CD4-positive, alpha-beta T cell (primary cell): ENCODE measurements around the gene ADGRG6. TPM values are rescaled to one million over a fixed set of nuclear protein-coding genes. Genes with fewer than 3 reads are reported as not detected.

ENCODE experiments used
- ATAC-seq: fragments of 200-7000 bp; cut with Tn5 transposase; one replicate; pipeline ENCODE4 v1.10.0; 2022; ENCODE audit warnings: mild to moderate bottlenecking; ENCODE audit not compliant: poor library complexity
- CTCF ChIA-PET: fragments of 350-600 bp; sonication (Branson Sonifier 250); formaldehyde crosslinking; loops from one replicate; lab custom pipeline; 2021; ENCODE audit warnings: antibody characterized with exemption, inconsistent platforms; lab: Charles Lee
- POLR2A ChIA-PET: fragments of 350-600 bp; sonication (Branson Sonifier 250); formaldehyde crosslinking; loops from one replicate; lab custom pipeline; 2021; ENCODE audit warnings: antibody characterized with exemption, inconsistent platforms; lab: Charles Lee
- DNase-seq, 14 experiments: peaks; one replicate each; pipeline ENCODE4 v3.0.0-alpha.2; 2013 to 2020; ENCODE audit warnings: mixed read lengths in 2 of 14
- H3K27ac ChIP-seq, 2 donors: one replicate each; pipeline versions ENCODE4 v1.5.1 to v1.7.0; 2013; ENCODE audit warnings: low read length in 2 of 2, low read depth in 1 of 2, mild to moderate bottlenecking in 1 of 2
- H3K27me3 ChIP-seq, 2 experiments: 1 replicate in 1 of 2; 2 replicates in 1 of 2; pipeline versions ENCODE4 v1.6.1 to v1.7.0; 2013; ENCODE audit warnings: low read length in 2 of 2, control low read depth in 1 of 2, mild to moderate bottlenecking in 1 of 2, moderate library complexity in 1 of 2; ENCODE audit not compliant: insufficient read depth in 2 of 2, control insufficient read depth in 1 of 2
- H3K36me3 ChIP-seq: one replicate; pipeline ENCODE4 v1.6.1; 2013; ENCODE audit warnings: low read length, control low read depth; ENCODE audit not compliant: insufficient read depth
- H3K4me1 ChIP-seq: one replicate; pipeline ENCODE4 v1.6.1; 2013; ENCODE audit warnings: low read length, control low read depth; ENCODE audit not compliant: insufficient read depth
- H3K4me3 ChIP-seq: one replicate; pipeline ENCODE4 v1.5.1; 2013; ENCODE audit warnings: mild to moderate bottlenecking, low read length, moderate library complexity
- H3K9me3 ChIP-seq, 2 experiments: 1 replicate in 1 of 2; 2 replicates in 1 of 2; pipeline versions ENCODE4 v1.6.1 to v1.7.0; 2013; ENCODE audit warnings: low read length in 2 of 2, mild to moderate bottlenecking in 2 of 2, control low read depth in 1 of 2, moderate library complexity in 1 of 2; ENCODE audit not compliant: control insufficient read depth in 1 of 2, insufficient read depth in 1 of 2
- H3K27ac Mint-ChIP-seq: one replicate; pipeline ENCODE4 v1.8.0; 2020; ENCODE audit warnings: mixed read lengths
- H3K27me3 Mint-ChIP-seq: one replicate; pipeline ENCODE4 v1.8.0; 2021; ENCODE audit warnings: mixed read lengths
- H3K36me3 Mint-ChIP-seq: one replicate; pipeline ENCODE4 v1.8.0; 2021; ENCODE audit warnings: low read depth, mixed read lengths
- H3K4me1 Mint-ChIP-seq: one replicate; pipeline ENCODE4 v1.8.0; 2021; ENCODE audit warnings: low read depth, mixed read lengths
- H3K4me3 Mint-ChIP-seq: one replicate; pipeline ENCODE4 v1.8.0; 2020; ENCODE audit warnings: mild to moderate bottlenecking, mixed read lengths
- H3K9me3 Mint-ChIP-seq: one replicate; pipeline ENCODE4 v1.8.0; 2020; ENCODE audit warnings: mixed read lengths
- intact Hi-C, 2 experiments: fragments of 100-400 bp; cut with DNase I in 1 of 2; cut with micrococcal nuclease in 1 of 2; formaldehyde crosslinking; loops; one replicate each; pipeline versions ENCODE4 v1.15.1 to v1.9.0; 2023 to 2025; cut with DNase I, micrococcal nuclease
- total RNA-seq, 174 experiments: library from RNA in 2 of 174; stranded (reverse) in 2 of 174; gene quantifications; one replicate each; pipeline ENCODE4 v1.2.3 and lab custom pipeline; 2021 to 2026
- TF ChIP-seq, protein P1 (sequence below): fragments of 200-600 bp; IDR thresholded peaks from one replicate; pipeline ENCODE4 v1.8.0; 2022; ENCODE audit warnings: antibody characterized with exemption, mild to moderate bottlenecking

Gene ADGRG6
- total RNA-seq, 2 experiments from 2014 or later: 0.31 to 0.63 TPM

DNA sequence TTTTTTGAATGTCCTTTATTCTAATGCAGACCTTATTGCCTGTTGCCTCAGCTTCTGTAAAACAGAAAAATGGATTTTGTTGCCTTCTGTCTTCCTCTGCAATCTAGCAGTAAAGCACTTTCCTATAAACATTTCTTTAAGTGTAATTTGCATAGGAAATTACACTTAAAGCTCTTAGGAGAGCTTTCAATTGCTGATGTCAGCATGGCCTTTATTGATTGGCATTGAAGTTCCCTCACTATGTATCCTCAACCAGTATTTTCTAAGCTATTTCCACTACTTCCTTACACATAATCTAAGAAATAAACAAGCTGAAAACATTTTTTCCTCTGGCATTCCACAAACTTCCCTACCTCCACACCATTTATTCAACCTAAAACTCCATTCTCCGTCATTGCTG, 22.3 kb downstream of the ADGRG6 start:
- TF ChIP-seq, protein P1, sequence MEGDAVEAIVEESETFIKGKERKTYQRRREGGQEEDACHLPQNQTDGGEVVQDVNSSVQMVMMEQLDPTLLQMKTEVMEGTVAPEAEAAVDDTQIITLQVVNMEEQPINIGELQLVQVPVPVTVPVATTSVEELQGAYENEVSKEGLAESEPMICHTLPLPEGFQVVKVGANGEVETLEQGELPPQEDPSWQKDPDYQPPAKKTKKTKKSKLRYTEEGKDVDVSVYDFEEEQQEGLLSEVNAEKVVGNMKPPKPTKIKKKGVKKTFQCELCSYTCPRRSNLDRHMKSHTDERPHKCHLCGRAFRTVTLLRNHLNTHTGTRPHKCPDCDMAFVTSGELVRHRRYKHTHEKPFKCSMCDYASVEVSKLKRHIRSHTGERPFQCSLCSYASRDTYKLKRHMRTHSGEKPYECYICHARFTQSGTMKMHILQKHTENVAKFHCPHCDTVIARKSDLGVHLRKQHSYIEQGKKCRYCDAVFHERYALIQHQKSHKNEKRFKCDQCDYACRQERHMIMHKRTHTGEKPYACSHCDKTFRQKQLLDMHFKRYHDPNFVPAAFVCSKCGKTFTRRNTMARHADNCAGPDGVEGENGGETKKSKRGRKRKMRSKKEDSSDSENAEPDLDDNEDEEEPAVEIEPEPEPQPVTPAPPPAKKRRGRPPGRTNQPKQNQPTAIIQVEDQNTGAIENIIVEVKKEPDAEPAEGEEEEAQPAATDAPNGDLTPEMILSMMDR: no peak
- no peak for DNase-seq

DNA sequence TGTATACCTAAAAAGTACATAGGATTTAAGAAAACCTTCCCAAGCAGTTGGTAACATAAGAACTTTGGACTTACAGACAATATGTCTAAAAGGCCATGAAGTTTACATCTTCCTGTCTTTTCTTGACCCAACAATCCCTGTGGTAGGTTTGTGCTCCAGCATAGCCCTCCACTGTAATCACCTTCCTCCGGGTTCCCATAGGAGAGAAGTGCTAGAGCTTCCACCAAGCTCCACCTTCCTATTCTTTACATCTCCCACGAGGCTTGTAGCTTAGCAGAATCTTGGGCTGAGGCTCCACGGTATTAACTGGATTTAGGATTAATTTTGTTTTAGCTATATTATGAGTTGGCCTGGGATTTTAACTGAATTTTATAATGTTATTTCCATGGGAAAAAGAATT, 23.3 kb downstream of the ADGRG6 start:
- no peak overlapping the region for H3K4me3 ChIP-seq
- Mint-ChIP-seq H3K4me1 (no peaks in the 10 kb centered on the region), H3K4me3 (no peak overlapping the region), H3K27me3 (peaks cover 5% of the 10 kb centered on the region), H3K9me3 (no peaks in the 10 kb centered on the region), H3K27ac (no peak overlapping the region), H3K36me3 (no peaks in the 10 kb centered on the region)
- H3K4me1 ChIP-seq: no peaks in the 10 kb centered on the region
- POLR2A ChIA-PET: no interaction called here
- no peak for DNase-seq
- TF ChIP-seq, protein P1: no peak
- CTCF ChIA-PET: no interaction called here
- no peaks in the 10 kb centered on the region for H3K27me3 ChIP-seq
- intact Hi-C loops: no loop called here
- no peaks in the 10 kb centered on the region for H3K36me3 ChIP-seq
- no peak for ATAC-seq
- H3K9me3 ChIP-seq: no peaks in the 10 kb centered on the region
- H3K27ac ChIP-seq: no peak overlapping the region

More for the DNA sequence above, 22.3 kb downstream of the ADGRG6 start:
- no peaks in the 10 kb centered on the region for H3K36me3 Mint-ChIP-seq
- ChIA-PET CTCF (no interaction called here), POLR2A (no interaction called here)
- no peaks in the 10 kb centered on the region for H3K4me1 Mint-ChIP-seq
- no peak overlapping the region for H3K27ac Mint-ChIP-seq
- Histone ChIP-seq H3K27me3 (no peaks in the 10 kb centered on the region), H3K4me3 (no peak overlapping the region), H3K4me1 (no peaks in the 10 kb centered on the region), H3K9me3 (no peaks in the 10 kb centered on the region), H3K27ac (no peak overlapping the region), H3K36me3 (no peaks in the 10 kb centered on the region)
- intact Hi-C loops: no loop called here
- H3K4me3 Mint-ChIP-seq: no peak overlapping the region
- no peaks in the 10 kb centered on the region for H3K9me3 Mint-ChIP-seq
- peaks cover 5% of the 10 kb centered on the region for H3K27me3 Mint-ChIP-seq
- no peak for ATAC-seq

DNA sequence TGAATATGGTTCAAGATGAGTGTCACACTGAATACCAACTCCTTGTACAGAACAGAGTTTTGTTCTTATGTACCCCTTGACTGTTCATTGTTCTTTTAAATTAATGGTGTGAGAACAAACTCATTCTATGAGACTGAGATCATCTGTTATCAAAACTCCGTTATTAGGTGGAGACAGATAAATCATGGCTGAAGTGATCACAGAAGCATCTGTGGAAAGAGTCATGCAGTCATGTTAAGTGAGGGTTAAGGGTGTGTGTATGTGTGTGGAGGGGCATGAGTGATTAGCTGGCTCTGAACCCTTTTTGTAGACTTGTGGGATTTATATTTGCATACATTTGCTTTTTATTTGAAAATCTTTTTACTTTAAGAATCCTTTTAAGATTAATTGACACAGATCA, 24.7 kb downstream of the ADGRG6 start:
- Histone ChIP-seq H3K4me3 (no peak overlapping the region), H3K9me3 (no peaks in the 10 kb centered on the region), H3K4me1 (no peaks in the 10 kb centered on the region), H3K36me3 (no peaks in the 10 kb centered on the region), H3K27ac (no peak overlapping the region), H3K27me3 (no peaks in the 10 kb centered on the region)
- H3K36me3 Mint-ChIP-seq: no peaks in the 10 kb centered on the region
- H3K27me3 Mint-ChIP-seq: peaks cover 5% of the 10 kb centered on the region
- no peak for DNase-seq
- peaks cover 8% of the 10 kb centered on the region for H3K4me1 Mint-ChIP-seq
- TF ChIP-seq, protein P1: no peak
- H3K27ac Mint-ChIP-seq: no peak overlapping the region
- no peak for ATAC-seq
- intact Hi-C loops: no loop called here
- POLR2A ChIA-PET: no interaction called here
- no peaks in the 10 kb centered on the region for H3K9me3 Mint-ChIP-seq
- CTCF ChIA-PET: no interaction called here
- H3K4me3 Mint-ChIP-seq: no peak overlapping the region
